ENCODE measurements around the gene MAPK7.

MAPK7 gene

DNA sequence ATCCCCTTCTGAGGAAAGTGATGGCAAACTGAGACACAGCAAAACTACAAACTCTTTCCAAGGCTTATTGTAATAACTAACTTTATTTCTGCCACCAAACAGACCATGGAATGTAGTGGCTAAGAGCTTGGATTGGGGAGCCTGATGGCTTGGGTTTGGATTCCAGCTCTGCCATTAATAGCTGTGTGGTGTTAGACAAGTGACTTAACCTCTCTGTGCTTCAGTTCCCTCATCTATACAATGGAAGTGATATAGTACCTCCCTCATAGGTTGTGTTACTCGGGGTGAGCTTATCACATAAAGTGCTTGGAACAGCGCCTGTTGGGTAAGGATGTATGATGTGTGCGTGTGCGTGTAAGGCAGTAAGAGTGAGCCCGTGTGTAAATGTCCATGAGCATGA is 26.8 kb downstream of the MAPK7 start:
- Histone ChIP-seq H3K36me3 (ENCODE audit: control insufficient read depth in 4 of 4, insufficient read depth in 4 of 4, low read length in 3 of 4) (no peaks in the 10 kb centered on the region), H3K4me1 (ENCODE audit: control extremely low read depth in 1 of 4, control insufficient read depth in 4 of 4, insufficient read depth in 4 of 4, low read length in 3 of 4) (peaks cover 0 to 3% (median 0%) of the 10 kb centered on the region in 4 experiments), H3K9me3 (ENCODE audit: control extremely low read depth in 1 of 5, control insufficient read depth in 4 of 5, insufficient read depth in 2 of 5, low read depth in 1 of 5, low read length in 4 of 5) (no peaks in the 10 kb centered on the region), H3K4me3 (ENCODE audit: control insufficient read depth in 1 of 7, extremely low read depth in 1 of 7, insufficient read depth in 4 of 7, low read depth in 2 of 7, low read length in 6 of 7) (no peak overlapping the region), H3K27me3 (replicated peaks in 2 of 5; ENCODE audit: control insufficient read depth in 4 of 5, insufficient read depth in 5 of 5, low read length in 4 of 5) (peaks cover 0 to 6% (median 0%) of the 10 kb centered on the region in 5 experiments), H3K27ac (ENCODE audit: insufficient read depth in 1 of 2, low read depth in 1 of 2, low read length in 2 of 2, poor library complexity in 1 of 2, severe bottlenecking in 2 of 2) (no peak overlapping the region)
- no peak for DNase-seq
- ChIA-PET CTCF (no interaction called here), POLR2A (no interaction called here)
- 100% methylated on average over 4 of the region's 5 CpGs for WGBS (ENCODE audit: insufficient coverage)

DNA sequence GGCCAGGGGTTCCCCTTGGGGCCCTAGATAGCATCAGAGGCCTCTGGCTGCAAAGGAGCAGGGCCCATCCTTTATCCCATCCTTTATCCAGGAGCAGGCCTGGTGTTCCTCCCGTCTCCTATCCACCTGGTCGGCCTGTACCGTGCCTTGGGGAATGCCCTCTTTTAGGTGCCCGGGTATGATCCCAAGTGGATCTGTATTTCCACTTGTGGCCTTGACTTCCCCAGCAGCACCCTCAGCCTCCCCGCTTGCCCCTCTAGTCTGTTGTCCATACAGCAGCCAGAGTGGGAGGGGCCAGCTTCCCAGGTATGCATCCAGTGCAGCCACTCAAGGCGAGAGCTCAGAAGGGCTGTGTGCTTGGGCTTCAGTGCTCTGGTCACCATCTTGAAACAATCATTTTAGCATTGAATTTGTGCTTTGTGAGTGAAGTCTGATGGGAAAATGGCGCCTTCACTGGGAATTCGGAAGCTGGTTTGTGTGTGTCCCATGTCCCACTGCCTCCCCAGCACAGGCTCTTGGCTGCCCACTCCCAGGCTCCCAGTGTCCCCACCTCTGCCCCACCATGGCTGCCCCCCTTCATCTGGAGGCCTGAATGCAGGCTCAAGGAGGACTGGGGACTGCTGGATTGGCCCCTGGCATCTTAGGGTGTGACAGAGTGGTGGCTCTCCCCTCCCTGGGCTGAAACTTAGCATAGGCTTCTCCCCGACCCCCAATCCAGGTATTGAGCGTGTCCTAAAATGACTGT is 29.5 kb downstream of the MAPK7 start:
- POLR2A ChIA-PET: no interaction called here
- CTCF ChIA-PET: interaction anchor here (1.2 to 1.8 kb wide), 2 partner anchors 43 to 45 kb away, joined by 3 to 5 read pairs; partner anchors contain the start of gene B9D1
- Histone ChIP-seq H3K27me3 (replicated peaks in 2 of 5; ENCODE audit: control insufficient read depth in 4 of 5, insufficient read depth in 5 of 5, low read length in 4 of 5) (peaks cover 0 to 16% (median 8%) of the 10 kb centered on the region in 5 experiments), H3K4me1 (ENCODE audit: control extremely low read depth in 1 of 4, control insufficient read depth in 4 of 4, insufficient read depth in 4 of 4, low read length in 3 of 4) (no peaks in the 10 kb centered on the region), H3K9me3 (ENCODE audit: control extremely low read depth in 1 of 5, control insufficient read depth in 4 of 5, insufficient read depth in 2 of 5, low read depth in 1 of 5, low read length in 4 of 5) (no peaks in the 10 kb centered on the region), H3K36me3 (ENCODE audit: control insufficient read depth in 4 of 4, insufficient read depth in 4 of 4, low read length in 3 of 4) (no peaks in the 10 kb centered on the region), H3K4me3 (ENCODE audit: control insufficient read depth in 1 of 7, extremely low read depth in 1 of 7, insufficient read depth in 4 of 7, low read depth in 2 of 7, low read length in 6 of 7) (no peak overlapping the region), H3K27ac (ENCODE audit: insufficient read depth in 1 of 2, low read depth in 1 of 2, low read length in 2 of 2, poor library complexity in 1 of 2, severe bottlenecking in 2 of 2) (no peak overlapping the region)
- no peak for DNase-seq
- WGBS (ENCODE audit: insufficient coverage): 97% methylated on average over 8 of the region's 10 CpGs

DNA sequence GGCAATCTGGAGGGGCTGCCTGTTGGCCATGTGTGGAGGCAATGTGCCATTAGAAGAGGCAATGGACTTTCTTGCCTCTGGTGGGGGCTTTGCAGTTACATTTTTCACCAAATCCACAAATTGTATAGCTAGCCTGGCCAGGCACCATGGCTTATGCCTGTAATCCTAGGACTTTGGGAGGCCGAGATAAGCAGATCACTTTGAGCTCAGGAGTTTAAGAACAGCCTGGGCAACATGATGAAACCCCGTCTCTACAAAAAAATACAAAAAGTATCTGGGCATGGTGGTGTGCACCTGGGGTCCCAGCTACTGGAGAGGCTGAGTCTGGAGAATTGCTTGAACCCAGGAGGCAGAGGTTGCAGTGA is 30.0 kb downstream of the MAPK7 start:
- ChIA-PET CTCF (interaction anchor here (1.2 kb wide), 1 partner anchor 43 kb away, joined by 3 read pairs; no protein-coding TSS in a partner anchor), POLR2A (no interaction called here)
- H3K9me3 ChIP-seq (ENCODE audit: control extremely low read depth in 1 of 5, control insufficient read depth in 4 of 5, insufficient read depth in 2 of 5, low read depth in 1 of 5, low read length in 4 of 5): no peaks in the 10 kb centered on the region
- no peaks in the 10 kb centered on the region for H3K36me3 ChIP-seq (ENCODE audit: control insufficient read depth in 4 of 4, insufficient read depth in 4 of 4, low read length in 3 of 4)
- no peak for DNase-seq
- H3K4me1 ChIP-seq (ENCODE audit: control extremely low read depth in 1 of 4, control insufficient read depth in 4 of 4, insufficient read depth in 4 of 4, low read length in 3 of 4): no peaks in the 10 kb centered on the region
- H3K27ac ChIP-seq (ENCODE audit: insufficient read depth in 1 of 2, low read depth in 1 of 2, low read length in 2 of 2, poor library complexity in 1 of 2, severe bottlenecking in 2 of 2): no peak overlapping the region
- WGBS (ENCODE audit: insufficient coverage): 100% methylated on average over 2 of the region's 2 CpGs
- no peak overlapping the region for H3K4me3 ChIP-seq (ENCODE audit: control insufficient read depth in 1 of 7, extremely low read depth in 1 of 7, insufficient read depth in 4 of 7, low read depth in 2 of 7, low read length in 6 of 7)
- peaks cover 0 to 16% (median 6%) of the 10 kb centered on the region in 5 experiments for H3K27me3 ChIP-seq (replicated peaks in 2 of 5; ENCODE audit: control insufficient read depth in 4 of 5, insufficient read depth in 5 of 5, low read length in 4 of 5)

DNA sequence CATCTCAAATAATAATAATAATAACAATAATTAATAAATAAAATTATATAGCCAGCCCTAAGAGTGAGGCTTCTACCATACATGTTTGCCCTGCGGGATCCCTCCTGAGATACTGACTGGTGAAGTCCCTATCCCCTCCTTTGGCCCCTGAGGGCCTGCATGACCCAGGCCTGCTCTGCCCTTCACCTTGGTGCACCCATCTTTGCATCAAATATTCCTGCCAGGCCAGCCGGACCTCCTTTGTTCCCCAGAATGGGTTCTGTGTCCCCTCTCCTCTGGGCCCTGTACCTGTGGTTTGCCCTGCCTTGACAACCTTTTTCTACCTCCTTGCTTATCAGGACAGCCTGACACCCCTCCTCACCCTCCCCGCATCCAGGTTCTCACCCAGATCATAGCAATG is 30.8 kb downstream of the MAPK7 start:
- POLR2A ChIA-PET: no interaction called here
- CTCF ChIA-PET: interaction anchor here (0.6 to 1.2 kb wide), 3 partner anchors 31 to 62 kb away, joined by 3 read pairs; no protein-coding TSS in a partner anchor
- Histone ChIP-seq H3K9me3 (ENCODE audit: control extremely low read depth in 1 of 5, control insufficient read depth in 4 of 5, insufficient read depth in 2 of 5, low read depth in 1 of 5, low read length in 4 of 5) (no peaks in the 10 kb centered on the region), H3K4me1 (ENCODE audit: control extremely low read depth in 1 of 4, control insufficient read depth in 4 of 4, insufficient read depth in 4 of 4, low read length in 3 of 4) (no peaks in the 10 kb centered on the region), H3K36me3 (ENCODE audit: control insufficient read depth in 4 of 4, insufficient read depth in 4 of 4, low read length in 3 of 4) (no peaks in the 10 kb centered on the region), H3K27ac (ENCODE audit: insufficient read depth in 1 of 2, low read depth in 1 of 2, low read length in 2 of 2, poor library complexity in 1 of 2, severe bottlenecking in 2 of 2) (no peak overlapping the region), H3K27me3 (replicated peaks in 2 of 5; ENCODE audit: control insufficient read depth in 4 of 5, insufficient read depth in 5 of 5, low read length in 4 of 5) (peaks cover 0 to 16% (median 5%) of the 10 kb centered on the region in 5 experiments), H3K4me3 (ENCODE audit: control insufficient read depth in 1 of 7, extremely low read depth in 1 of 7, insufficient read depth in 4 of 7, low read depth in 2 of 7, low read length in 6 of 7) (no peak overlapping the region)
- DNase-seq: no peak
- 100% methylated on average over 2 of the region's 3 CpGs for WGBS (ENCODE audit: insufficient coverage)

DNA sequence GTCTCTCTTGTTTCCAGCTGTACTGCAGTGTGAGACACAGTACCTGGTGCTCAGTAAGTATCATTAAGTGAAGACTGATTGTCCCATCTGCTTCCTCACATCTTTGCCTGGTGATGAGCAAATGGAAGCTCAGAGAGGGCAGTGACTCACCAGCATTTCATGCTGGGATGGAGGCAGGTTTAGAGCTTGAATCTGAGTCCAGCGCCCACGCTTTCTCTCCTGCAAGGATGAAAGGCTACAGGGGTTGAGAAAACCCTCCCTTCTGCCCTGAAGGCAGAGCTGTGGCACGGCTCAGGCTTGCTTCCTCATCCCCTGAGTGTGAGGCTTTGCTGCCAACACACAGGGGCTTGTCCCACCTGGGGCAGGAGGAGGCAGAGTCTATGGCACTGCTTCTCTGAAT is 31.2 kb downstream of the MAPK7 start:
- no peaks in the 10 kb centered on the region for H3K9me3 ChIP-seq (ENCODE audit: control extremely low read depth in 1 of 5, control insufficient read depth in 4 of 5, insufficient read depth in 2 of 5, low read depth in 1 of 5, low read length in 4 of 5)
- H3K4me3 ChIP-seq (ENCODE audit: control insufficient read depth in 1 of 7, extremely low read depth in 1 of 7, insufficient read depth in 4 of 7, low read depth in 2 of 7, low read length in 6 of 7): no peak overlapping the region
- peaks cover 0 to 16% (median 5%) of the 10 kb centered on the region in 5 experiments for H3K27me3 ChIP-seq (replicated peaks in 2 of 5; ENCODE audit: control insufficient read depth in 4 of 5, insufficient read depth in 5 of 5, low read length in 4 of 5)
- no peaks in the 10 kb centered on the region for H3K36me3 ChIP-seq (ENCODE audit: control insufficient read depth in 4 of 4, insufficient read depth in 4 of 4, low read length in 3 of 4)
- ChIA-PET CTCF (interaction anchor here (0.6 to 1.2 kb wide), 2 partner anchors 32 to 62 kb away, joined by 3 read pairs; no protein-coding TSS in a partner anchor), POLR2A (no interaction called here)
- 78% methylated on average over 3 of the region's 3 CpGs for WGBS (ENCODE audit: insufficient coverage)
- H3K4me1 ChIP-seq (ENCODE audit: control extremely low read depth in 1 of 4, control insufficient read depth in 4 of 4, insufficient read depth in 4 of 4, low read length in 3 of 4): no peaks in the 10 kb centered on the region
- no peak for DNase-seq
- H3K27ac ChIP-seq (ENCODE audit: insufficient read depth in 1 of 2, low read depth in 1 of 2, low read length in 2 of 2, poor library complexity in 1 of 2, severe bottlenecking in 2 of 2): no peak overlapping the region

DNA sequence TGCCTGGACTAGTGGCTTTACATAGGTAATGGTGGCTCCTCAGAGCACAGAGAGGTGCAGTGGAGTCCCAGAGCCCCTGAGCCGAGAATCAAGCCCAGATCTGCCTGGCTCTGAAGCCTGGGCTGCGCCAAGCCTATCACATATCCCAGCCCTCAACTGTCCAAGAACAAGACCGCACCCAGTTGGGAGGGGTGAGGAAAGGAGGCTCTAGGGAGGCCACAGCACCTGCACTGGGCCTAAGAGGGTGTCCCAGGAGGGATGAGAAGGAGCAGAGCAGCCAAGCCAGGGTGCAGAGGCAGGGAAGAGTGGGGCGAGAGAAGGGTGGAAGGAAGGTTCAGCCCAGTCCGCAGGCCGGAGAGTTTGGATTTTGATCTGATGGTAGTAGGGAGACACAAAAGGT is 31.8 kb downstream of the MAPK7 start:
- 97% methylated on average over 5 of the region's 6 CpGs for WGBS (ENCODE audit: insufficient coverage)
- H3K27ac ChIP-seq (ENCODE audit: insufficient read depth in 1 of 2, low read depth in 1 of 2, low read length in 2 of 2, poor library complexity in 1 of 2, severe bottlenecking in 2 of 2): no peak overlapping the region
- DNase-seq: no peak
- no peaks in the 10 kb centered on the region for H3K9me3 ChIP-seq (ENCODE audit: control extremely low read depth in 1 of 5, control insufficient read depth in 4 of 5, insufficient read depth in 2 of 5, low read depth in 1 of 5, low read length in 4 of 5)
- peaks cover 0 to 22% (median 5%) of the 10 kb centered on the region in 5 experiments for H3K27me3 ChIP-seq (replicated peaks in 2 of 5; ENCODE audit: control insufficient read depth in 4 of 5, insufficient read depth in 5 of 5, low read length in 4 of 5)
- H3K36me3 ChIP-seq (ENCODE audit: control insufficient read depth in 4 of 4, insufficient read depth in 4 of 4, low read length in 3 of 4): no peaks in the 10 kb centered on the region
- H3K4me1 ChIP-seq (ENCODE audit: control extremely low read depth in 1 of 4, control insufficient read depth in 4 of 4, insufficient read depth in 4 of 4, low read length in 3 of 4): no peaks in the 10 kb centered on the region
- ChIA-PET CTCF (interaction anchor here (1.0 to 1.2 kb wide), 2 partner anchors 32 to 47 kb away, joined by 3 to 4 read pairs; no protein-coding TSS in a partner anchor), POLR2A (no interaction called here)
- no peak overlapping the region for H3K4me3 ChIP-seq (ENCODE audit: control insufficient read depth in 1 of 7, extremely low read depth in 1 of 7, insufficient read depth in 4 of 7, low read depth in 2 of 7, low read length in 6 of 7)

DNA sequence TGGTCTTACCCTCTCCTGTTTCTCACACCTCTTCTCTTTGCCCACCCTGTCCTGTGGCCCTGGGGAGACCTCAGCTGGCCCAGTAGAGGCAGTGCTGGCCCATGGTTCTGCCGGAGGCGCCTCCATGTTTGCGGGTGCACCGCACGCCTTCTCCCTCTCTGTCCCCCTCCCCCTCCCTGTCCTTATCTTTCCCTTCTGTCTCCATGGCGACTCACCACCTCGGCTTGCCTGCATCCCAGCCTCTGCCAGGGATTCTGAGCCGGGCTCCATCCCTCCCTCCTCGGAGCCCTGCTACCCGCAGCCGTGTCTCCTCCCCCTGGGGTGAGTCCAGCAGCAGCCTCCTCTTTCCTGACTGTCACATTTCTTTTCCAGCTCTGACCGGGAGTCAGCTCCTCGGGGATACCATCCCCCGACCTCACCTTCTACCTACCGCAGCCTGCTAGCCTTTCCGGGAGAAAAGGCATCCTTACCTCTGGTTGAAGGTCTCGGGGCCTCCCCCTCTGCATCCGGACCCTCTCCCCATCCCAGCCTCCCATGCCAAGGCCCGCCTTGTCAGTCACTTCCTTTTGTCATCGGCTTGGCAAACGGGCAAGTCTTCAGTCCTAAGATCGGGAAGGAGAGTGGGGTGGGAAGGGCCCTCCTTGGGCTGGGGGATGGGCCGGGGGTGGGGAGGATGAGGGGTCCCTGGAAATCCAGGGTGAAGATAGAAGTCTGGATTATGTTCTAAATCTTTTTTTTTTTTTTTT is 32.8 kb downstream of the MAPK7 start, which contains the start of gene RNF112:
RNF112 (plus strand) TSS at position 358 of the 746 bp plus-strand sequence; CDS start at position 535, 177 bp downstream.
- H3K9me3 ChIP-seq (ENCODE audit: control extremely low read depth in 1 of 5, control insufficient read depth in 4 of 5, insufficient read depth in 2 of 5, low read depth in 1 of 5, low read length in 4 of 5): no peaks in the 10 kb centered on the region
- no peak for DNase-seq
- 70% methylated on average over 17 of the region's 23 CpGs for WGBS (ENCODE audit: insufficient coverage)

More for the DNA sequence above, 32.8 kb downstream of the MAPK7 start, which contains the start of gene RNF112:
- peaks cover 0 to 24% (median 5%) of the 10 kb centered on the region in 5 experiments for H3K27me3 ChIP-seq (replicated peaks in 2 of 5; ENCODE audit: control insufficient read depth in 4 of 5, insufficient read depth in 5 of 5, low read length in 4 of 5)
- no peak within 1 kb of the TSS for H3K27ac ChIP-seq (ENCODE audit: insufficient read depth in 1 of 2, low read depth in 1 of 2, low read length in 2 of 2, poor library complexity in 1 of 2, severe bottlenecking in 2 of 2)
- H3K4me1 ChIP-seq (ENCODE audit: control extremely low read depth in 1 of 4, control insufficient read depth in 4 of 4, insufficient read depth in 4 of 4, low read length in 3 of 4): no peaks in the 10 kb centered on the region
- ChIA-PET CTCF (interaction anchor here (1.0 to 1.5 kb wide), 2 partner anchors 33 to 48 kb away, joined by 3 to 4 read pairs; partner anchors contain the start of gene MAPK7), POLR2A (interaction anchor here (0.8 kb wide), 1 partner anchor 41 kb away, joined by 3 read pairs; no protein-coding TSS in a partner anchor)
- no peak within 1 kb of the TSS for H3K4me3 ChIP-seq (ENCODE audit: control insufficient read depth in 1 of 7, extremely low read depth in 1 of 7, insufficient read depth in 4 of 7, low read depth in 2 of 7, low read length in 6 of 7)
- no peaks in the 10 kb centered on the region for H3K36me3 ChIP-seq (ENCODE audit: control insufficient read depth in 4 of 4, insufficient read depth in 4 of 4, low read length in 3 of 4)
